Fibroblast of skin of right biceps (primary cell): ENCODE results near the gene RBPJ.
"Not testable (repeated sequence)": the region's sequence is repeated elsewhere in the genome, so short reads cannot be mapped to it uniquely, and the experiment has no call there.

ENCODE experiments used
- DNase-seq: peaks from one replicate; pipeline ENCODE4 v3.0.0-alpha.2; 2013

RBPJ gene

DNA sequence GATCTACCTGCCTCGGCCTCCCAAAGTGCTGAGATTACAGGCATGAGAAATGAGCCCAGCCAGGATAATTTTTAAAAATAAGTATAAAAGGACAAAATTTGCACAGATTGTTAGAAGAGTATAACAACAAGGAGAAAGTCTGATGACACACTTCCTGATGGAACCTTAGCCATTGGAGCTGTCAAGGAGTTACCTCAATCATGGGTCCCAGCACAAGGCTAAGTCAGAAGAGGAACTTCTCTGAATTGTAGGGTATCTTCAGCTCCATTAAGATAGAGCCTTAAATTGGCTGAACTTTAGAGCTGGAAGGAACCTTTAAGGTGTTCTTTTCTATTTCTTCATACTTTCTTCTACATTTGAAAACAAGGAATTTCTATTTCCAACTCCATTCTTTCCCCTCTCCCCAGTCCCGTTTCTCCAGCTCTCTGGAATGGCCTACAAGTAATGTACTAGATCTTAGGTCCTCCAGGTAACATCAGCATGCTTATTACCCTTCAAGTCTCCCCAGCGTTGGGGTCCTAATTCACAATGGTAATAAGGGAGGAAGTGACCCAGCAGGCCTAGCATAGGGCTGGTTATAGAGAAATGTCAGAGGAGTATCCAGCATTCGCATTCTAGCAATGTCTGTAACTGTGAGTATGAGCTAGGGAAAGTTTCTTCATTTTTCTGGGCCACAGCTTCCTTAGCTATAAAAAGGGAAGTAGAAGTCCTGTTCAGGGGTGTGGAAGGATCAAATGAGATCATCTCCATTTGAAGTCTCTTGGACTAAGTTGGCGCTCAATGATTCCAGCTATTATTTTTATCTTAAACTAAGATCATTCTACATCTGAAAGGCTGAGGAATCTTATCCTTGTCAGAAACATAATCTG lies 18.5 kb upstream of the RBPJ start:
- no peak for DNase-seq

DNA sequence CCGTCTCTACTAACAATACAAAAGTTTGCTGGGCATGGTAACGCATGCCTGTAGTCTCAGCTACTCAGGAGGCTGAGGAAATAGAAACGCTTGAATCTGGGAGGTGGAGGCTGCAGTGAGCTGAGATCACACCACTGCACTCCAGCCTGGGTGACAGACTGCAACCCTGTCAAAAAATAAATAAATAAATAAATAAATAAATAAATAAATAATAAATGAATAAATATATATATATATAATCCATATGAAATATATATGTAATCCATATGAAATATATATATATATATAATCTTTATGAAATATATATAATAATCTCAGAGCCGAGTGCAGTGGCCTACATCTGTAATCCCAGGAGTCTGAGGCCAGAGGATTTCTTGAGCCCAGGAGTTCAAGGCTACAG lies 17.8 kb upstream of the RBPJ start:
- no peak for DNase-seq

DNA sequence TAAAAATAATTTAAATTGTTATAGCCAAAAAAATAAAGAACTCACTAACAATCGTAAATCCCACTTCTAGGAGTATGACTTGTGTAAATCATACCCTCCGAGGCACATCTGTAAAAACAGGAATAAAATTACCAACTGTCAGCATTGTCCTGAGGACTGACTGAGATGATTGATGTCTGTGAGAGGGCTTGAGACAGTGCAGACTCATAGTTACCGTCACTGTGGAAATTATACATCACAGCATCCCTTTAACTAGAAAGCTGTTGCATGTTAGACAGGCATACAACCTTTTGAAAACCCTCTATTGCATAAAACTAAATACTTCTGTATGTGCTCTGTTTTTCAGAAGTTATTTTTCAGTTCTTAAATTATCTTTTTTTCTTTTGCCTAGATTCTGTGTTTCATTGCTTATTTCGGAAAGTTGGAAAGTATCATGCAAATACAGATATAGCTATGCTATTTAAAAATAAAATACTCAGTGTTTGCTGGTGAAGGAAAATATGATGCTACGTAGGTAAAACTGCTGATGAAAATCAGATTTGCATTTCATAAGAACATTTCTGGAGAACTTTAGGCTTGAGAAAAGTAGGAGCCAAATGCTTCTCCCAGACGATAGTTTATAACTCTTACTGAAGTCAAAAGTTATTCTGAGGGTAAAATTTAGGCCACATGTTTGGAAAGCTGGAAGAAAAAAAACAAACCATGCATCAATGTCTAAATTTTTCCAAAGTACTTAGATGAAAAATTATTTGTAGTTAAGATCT lies 13.6 kb upstream of the RBPJ start:
- no peak for DNase-seq

- no peak for DNase-seq
Observed at GRCh38 chr4:26308568-26308967, 12.2 kb upstream of the RBPJ start.

DNA sequence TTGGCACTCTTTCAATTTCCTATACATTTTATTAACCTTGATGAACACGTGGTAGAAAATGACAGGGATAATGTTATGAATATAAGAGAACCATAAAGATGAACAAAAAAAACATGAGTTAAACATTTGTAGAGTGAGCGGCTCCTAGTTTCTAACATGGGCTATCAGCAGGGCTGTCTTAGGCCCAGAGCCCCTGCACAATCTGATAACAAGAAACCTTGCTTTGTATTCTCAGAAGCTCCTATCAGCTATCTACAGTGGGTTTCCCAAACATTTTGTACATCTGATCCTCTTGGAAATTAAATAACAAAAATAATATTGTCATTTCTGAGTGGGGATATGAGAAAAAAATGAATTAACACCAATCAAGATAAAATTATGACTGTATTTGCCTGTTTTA lies 10.6 kb upstream of the RBPJ start:
- no peak for DNase-seq

DNA sequence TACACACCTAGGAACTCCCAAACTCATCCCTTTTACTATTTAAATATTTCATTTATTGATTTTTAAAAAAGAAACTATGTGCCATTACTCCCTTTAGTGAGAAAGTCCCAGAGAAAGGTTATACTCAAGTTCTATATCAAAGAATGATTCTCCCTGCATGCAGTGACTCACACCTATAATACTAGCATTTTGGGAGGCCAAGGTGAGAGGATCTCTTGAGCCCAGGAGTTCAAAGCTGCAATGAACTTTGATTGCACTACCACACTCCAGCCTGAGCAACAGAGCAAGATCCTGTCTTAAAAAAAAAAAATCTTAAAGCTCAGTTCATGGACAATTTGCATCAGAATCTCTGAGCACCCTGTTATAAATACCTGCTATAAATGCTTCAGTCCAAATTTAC lies 9.2 kb upstream of the RBPJ start:
- no peak for DNase-seq

- DNase-seq, result not testable (repeated sequence)
Observed at GRCh38 chr4:26315316-26315932, 5.4 kb upstream of the RBPJ start.

- no peak for DNase-seq
Observed at GRCh38 chr4:26317766-26318165, 3.0 kb upstream of the RBPJ start.

GRCh38 chr4:26319467-26319948 lies 1.3 kb upstream of the RBPJ start:
- DNase-seq, result peak; percentile 100

GRCh38 chr4:26319949-26320537 lies 771 bp upstream of the RBPJ start:
- peak; percentile 43 for DNase-seq

- DNase-seq, result no peak
Observed at GRCh38 chr4:26321373-26322221, 783 bp downstream of the RBPJ start.

- no peak for DNase-seq
Observed at GRCh38 chr4:26322346-26322745, 1.5 kb downstream of the RBPJ start.

- peak; percentile 49 for DNase-seq
Observed at GRCh38 chr4:26323821-26324220, 3.0 kb downstream of the RBPJ start.

GRCh38 chr4:26325191-26325590 lies 4.4 kb downstream of the RBPJ start:
- peak; percentile 58 for DNase-seq

GRCh38 chr4:26326791-26327190 lies 6.0 kb downstream of the RBPJ start:
- peak; percentile 95 for DNase-seq

DNA sequence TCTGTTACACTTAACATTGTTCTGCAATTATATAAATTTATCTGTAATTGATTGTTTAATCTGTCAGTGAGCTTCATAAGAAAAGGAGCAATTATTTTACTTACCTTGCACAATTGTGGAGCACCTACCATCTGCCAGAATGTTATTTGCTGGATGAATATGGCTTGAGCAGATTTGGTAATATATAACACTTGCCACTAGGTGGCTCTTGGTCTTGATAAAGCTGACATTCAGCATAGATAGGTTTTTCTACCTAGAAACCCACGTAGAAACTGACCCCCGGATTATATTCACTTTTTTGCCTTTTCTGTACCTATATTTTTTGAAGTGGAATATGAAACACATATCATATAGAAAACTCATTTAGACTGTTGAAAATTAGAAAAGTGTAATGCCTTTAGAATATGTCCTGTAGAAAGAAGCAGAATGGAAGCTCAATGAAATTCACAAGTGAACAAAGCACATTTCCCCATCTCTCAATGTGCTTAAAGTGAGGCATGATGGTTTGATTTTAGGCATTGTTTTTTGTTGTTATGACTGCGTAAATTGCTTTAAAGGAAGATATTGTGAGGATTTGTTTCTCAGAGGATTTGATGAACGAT lies 9.5 kb downstream of the RBPJ start:
- peak; percentile 54 for DNase-seq

- DNase-seq, result no peak
Observed at GRCh38 chr4:26330946-26331345, 10.1 kb downstream of the RBPJ start.

DNA sequence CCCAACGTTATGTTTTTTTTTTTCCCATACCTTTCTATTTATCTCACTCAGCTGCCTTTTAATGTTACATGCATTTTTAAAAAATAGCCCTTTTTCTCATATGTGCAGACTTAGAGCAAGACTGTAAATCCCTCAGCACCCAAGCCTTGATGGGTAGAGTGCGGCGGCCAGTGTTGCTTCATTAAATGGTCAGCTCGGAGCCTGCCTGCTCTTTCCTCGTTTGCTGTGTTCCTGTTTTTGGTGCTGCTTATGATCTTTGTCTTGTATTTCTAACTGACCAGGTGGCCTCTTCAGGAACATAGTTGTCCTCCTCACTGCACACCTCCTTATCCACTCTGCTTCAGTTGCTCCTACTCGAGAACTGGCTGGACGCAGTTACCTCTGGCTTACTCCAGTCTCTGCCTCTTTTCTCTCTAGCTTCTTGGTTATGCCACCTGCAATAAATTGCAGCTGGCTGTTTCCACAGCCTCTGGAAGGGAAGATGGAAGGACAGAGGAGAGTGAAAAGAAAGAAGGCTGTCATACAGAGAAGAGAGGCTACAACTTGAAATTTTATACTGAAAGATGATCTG lies 10.7 kb downstream of the RBPJ start:
- DNase-seq, result no peak

GRCh38 chr4:26334366-26334765 lies 13.6 kb downstream of the RBPJ start:
- no peak for DNase-seq

GRCh38 chr4:26337612-26338011 lies 16.8 kb downstream of the RBPJ start:
- DNase-seq, result no peak

DNA sequence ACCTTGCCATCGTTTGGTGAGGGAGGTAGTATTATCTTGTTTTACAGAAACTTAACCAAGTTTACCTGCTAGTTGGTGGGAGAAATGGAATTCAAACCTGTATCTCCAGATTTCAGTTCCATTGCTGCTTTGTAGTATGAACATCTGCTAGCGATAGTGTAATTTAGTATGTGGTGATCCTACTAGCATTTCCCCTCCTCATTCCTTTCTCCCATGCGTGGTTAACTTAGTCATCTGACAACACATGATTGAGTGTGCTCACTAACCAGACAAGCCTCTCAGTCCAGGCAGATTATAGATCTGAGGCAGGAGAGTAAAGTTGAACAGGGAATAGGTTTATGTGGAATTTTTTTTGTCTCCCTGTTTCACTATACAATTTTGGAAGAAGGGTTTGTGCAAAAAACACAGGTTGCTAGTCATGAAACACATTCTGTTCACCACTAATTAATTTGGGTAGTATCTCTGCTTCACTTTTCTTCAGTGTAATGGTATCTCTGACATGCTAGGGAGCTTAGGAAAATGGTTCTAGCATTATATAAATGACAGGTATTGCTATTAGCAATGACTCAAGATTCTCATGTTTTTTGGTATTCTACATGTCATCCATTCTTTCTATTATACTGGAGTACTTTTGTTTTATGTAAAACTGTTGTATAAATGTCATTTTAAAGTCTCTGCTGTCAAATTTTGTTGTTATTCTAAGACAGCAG lies 21.7 kb downstream of the RBPJ start:
- peak; percentile 92 for DNase-seq
